HepG2 (cell line): ENCODE measurements around the gene NPDC1. TPM values are rescaled to one million over a fixed set of nuclear protein-coding genes. Genes with fewer than 3 reads are reported as not detected.

Source experiments
- CCAR2 ChIP-seq: fragments of 200-400 bp; formaldehyde crosslinking; optimal IDR thresholded peaks from 2 replicates; pipeline ENCODE3; 2018; ENCODE audit warnings: low read depth, mild to moderate bottlenecking, low read length, moderate library complexity
- CENPT ChIP-seq: sonication (generic); formaldehyde crosslinking; IDR thresholded peaks from 2 replicates; pipeline ENCODE4 v1.8.0; 2022; ENCODE audit warnings: low read depth, mild to moderate bottlenecking, moderate library complexity, missing genetic modification reagents
- ELF4 ChIP-seq: sonication (generic); formaldehyde crosslinking; IDR thresholded peaks from 2 replicates; pipeline ENCODE4 v1.5.0; 2020; ENCODE audit warnings: missing genetic modification reagents, mild to moderate bottlenecking, moderate library complexity, borderline replicate concordance
- EZH2 ChIP-seq: conservative IDR thresholded peaks from 2 replicates; pipeline ENCODE4 v1.6.1; 2012; ENCODE audit warnings: mild to moderate bottlenecking, low read depth, low read length, moderate library complexity
- FOXP1 ChIP-seq, 2 experiments: fragments of 450-650 bp in 1 of 2; IDR thresholded peaks; 2 replicates each; pipeline ENCODE4 v1.6.1; 2017 to 2018; ENCODE audit warnings: antibody characterized with exemption in 1 of 2
- GABPA ChIP-seq, 2 experiments: IDR thresholded peaks; 2 replicates each; pipeline ENCODE4 v1.6.1; 2011 to 2016; ENCODE audit warnings: low read depth in 2 of 2, low read length in 1 of 2, missing biosample characterization in 1 of 2, missing genetic modification characterization in 1 of 2
- KDM4B ChIP-seq: sonication (generic); formaldehyde crosslinking; IDR thresholded peaks from 2 replicates; pipeline ENCODE4 v1.4.0; 2020; ENCODE audit warnings: missing genetic modification reagents
- MAF1 ChIP-seq: sonication (generic); formaldehyde crosslinking; IDR thresholded peaks from 2 replicates; pipeline ENCODE4 v1.5.0; 2020; ENCODE audit warnings: missing genetic modification reagents, borderline replicate concordance
- MAFG ChIP-seq: sonication (generic); formaldehyde crosslinking; IDR thresholded peaks from 2 replicates; pipeline ENCODE4 v1.5.1; 2020; ENCODE audit warnings: mild to moderate bottlenecking, missing genetic modification reagents
- MBNL3 ChIP-seq: fragments of 250-450 bp; sonication (Bioruptor Pico); conservative IDR thresholded peaks from 2 replicates; pipeline ENCODE4 v1.8.0; 2022; ENCODE audit warnings: mild to moderate bottlenecking, inconsistent platforms
- NKX3-1 ChIP-seq: sonication (generic); formaldehyde crosslinking; IDR thresholded peaks from 2 replicates; pipeline ENCODE4 v1.5.0; 2020; ENCODE audit warnings: missing genetic modification reagents
- NR2F6 ChIP-seq, 2 experiments: IDR thresholded peaks; 2 replicates each; pipeline ENCODE4 v1.6.1; 2016; ENCODE audit warnings: antibody characterized with exemption in 1 of 2, mild to moderate bottlenecking in 1 of 2
- PHF8 ChIP-seq: sonication (generic); formaldehyde crosslinking; IDR thresholded peaks from 2 replicates; pipeline ENCODE4 v1.5.0; 2020; ENCODE audit warnings: missing genetic modification reagents
- POLR2AphosphoS5 ChIP-seq: IDR thresholded peaks from 2 replicates; pipeline ENCODE4 v1.6.1; 2012; ENCODE audit warnings: low read depth, low read length
- PPARG ChIP-seq: conservative IDR thresholded peaks from 2 replicates; pipeline ENCODE4 v1.6.1; 2016; ENCODE audit warnings: missing biosample characterization, missing genetic modification reagents
- TAF15 ChIP-seq: fragments of 200-400 bp; formaldehyde crosslinking; IDR thresholded peaks from one replicate; pipeline ENCODE4 v1.6.1; 2018; ENCODE audit warnings: mild to moderate bottlenecking, low read depth, low read length; ENCODE audit not compliant: poor library complexity, severe bottlenecking
- TBX2 ChIP-seq: sonication (generic); formaldehyde crosslinking; IDR thresholded peaks from 2 replicates; pipeline ENCODE4 v1.5.0; 2020; ENCODE audit warnings: missing genetic modification reagents, mild to moderate bottlenecking, borderline replicate concordance
- TCF12 ChIP-seq, 2 experiments: fragments of 450-650 bp in 1 of 2; sonication (generic) in 1 of 2; formaldehyde crosslinking in 1 of 2; IDR thresholded peaks; 2 replicates each; pipeline versions ENCODE4 v1.6.1 to v1.8.0; 2017 to 2022; ENCODE audit warnings: antibody characterized with exemption in 1 of 2, mild to moderate bottlenecking in 1 of 2, missing genetic modification reagents in 1 of 2, moderate library complexity in 1 of 2
- ZBTB1 ChIP-seq: sonication (generic); formaldehyde crosslinking; IDR thresholded peaks from 2 replicates; pipeline ENCODE4 v1.4.0; 2020; ENCODE audit warnings: missing genetic modification reagents, borderline replicate concordance
- ZNF207 ChIP-seq: fragments of 450-650 bp; IDR thresholded peaks from 2 replicates; pipeline ENCODE4 v1.6.1; 2016; ENCODE audit warnings: antibody characterized with exemption, borderline replicate concordance
- ZNF501 ChIP-seq: sonication (generic); formaldehyde crosslinking; IDR thresholded peaks from 2 replicates; pipeline ENCODE4 v1.5.1; 2020; ENCODE audit warnings: mild to moderate bottlenecking, moderate library complexity, missing genetic modification reagents
- ZNF552 ChIP-seq: sonication (generic); formaldehyde crosslinking; IDR thresholded peaks from 2 replicates; pipeline ENCODE4 v1.9.0; 2022; ENCODE audit warnings: missing genetic modification reagents, mild to moderate bottlenecking, borderline replicate concordance
- ZNF678 ChIP-seq: sonication (generic); formaldehyde crosslinking; IDR thresholded peaks from 2 replicates; pipeline ENCODE4 v1.4.0; 2020; ENCODE audit warnings: mild to moderate bottlenecking, missing genetic modification reagents
- ZNF879 ChIP-seq: sonication (generic); formaldehyde crosslinking; IDR thresholded peaks from 2 replicates; pipeline ENCODE4 v1.8.1; 2023; ENCODE audit warnings: missing genetic modification reagents
- polyA plus RNA-seq, 8 experiments: library from polyadenylated mRNA; depleted of rRNA in 3 of 8; stranded (reverse) in 7 of 8; unstranded in 1 of 8; fragments of >200 nt; fragmentation: Illumina TruSeq in 4 of 8; extraction: Trizol in 4 of 8; gene quantifications; 2 replicates each; pipeline versions ENCODE4 v1.2.1 to v1.2.3, GENCODE V29; 2011 to 2016; ENCODE audit warnings: low read depth in 4 of 8, missing spikeins in 1 of 8, mixed read lengths in 1 of 8; ENCODE audit not compliant: insufficient read depth in 1 of 8
- total RNA-seq, 5 experiments: library from RNA; depleted of rRNA; stranded (reverse); fragments of >200 nt; fragmentation: Illumina TruSeq; extraction: Trizol; gene quantifications; 2 replicates each; pipeline ENCODE4 v1.2.3, GENCODE V29; 2016; ENCODE audit warnings: low read depth in 1 of 5
- TF ChIP-seq, protein P1 (sequence below): sonication (generic); formaldehyde crosslinking; IDR thresholded peaks from 2 replicates; pipeline ENCODE4 v1.5.1; 2020; ENCODE audit warnings: missing genetic modification reagents, mild to moderate bottlenecking, borderline replicate concordance
- TF ChIP-seq, protein P2 (sequence below): sonication (generic); formaldehyde crosslinking; conservative IDR thresholded peaks from 2 replicates; pipeline ENCODE4 v1.8.0; 2022; ENCODE audit warnings: mild to moderate bottlenecking, moderate library complexity, missing genetic modification reagents
- TF ChIP-seq, protein P3 (sequence below): sonication (generic); formaldehyde crosslinking; IDR thresholded peaks from 2 replicates; pipeline ENCODE4 v1.5.0; 2020; ENCODE audit warnings: mild to moderate bottlenecking, missing genetic modification reagents

The NPDC1 gene
- total and polyA plus RNA-seq, 2 of the 13 experiments (the other 11 are each of a cell fraction or from before 2014, with no cell fraction given): 0.84 to 5.4 TPM

DNA sequence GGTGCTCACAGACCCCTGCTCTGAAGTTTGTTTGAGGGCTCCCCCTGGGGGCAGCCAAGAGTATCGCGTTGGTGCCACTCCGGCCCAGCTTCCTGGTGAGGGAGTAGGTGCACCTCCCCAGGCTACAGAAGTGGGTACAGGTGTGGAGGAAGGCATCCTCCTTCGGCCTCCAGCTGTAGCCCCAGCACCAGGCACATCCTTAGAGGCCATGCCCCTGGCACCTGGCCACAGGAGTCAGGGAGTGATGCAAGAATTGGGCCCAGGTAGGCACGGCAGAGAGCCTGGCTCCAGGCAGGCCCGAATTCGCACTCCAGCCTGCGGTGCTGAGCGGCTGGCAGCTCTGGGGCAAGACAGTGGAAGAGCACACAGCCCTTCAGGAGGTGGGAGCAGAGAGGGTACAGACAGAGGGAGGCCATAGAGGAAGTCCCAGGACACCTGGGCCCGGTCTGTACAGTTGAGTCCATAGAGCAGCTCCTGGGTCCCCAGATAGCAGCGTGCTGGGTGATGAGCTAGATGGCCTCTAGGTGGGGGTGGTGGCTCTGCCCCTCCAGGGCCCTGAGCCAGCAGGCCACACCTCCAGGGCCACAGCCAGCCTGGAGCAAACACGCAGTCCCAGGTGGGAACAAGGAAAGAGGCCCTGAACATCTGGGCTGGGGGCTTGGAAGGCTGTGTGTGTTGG lies 22.0 kb upstream of the NPDC1 start (continued):
- TF ChIP-seq, protein P1, sequence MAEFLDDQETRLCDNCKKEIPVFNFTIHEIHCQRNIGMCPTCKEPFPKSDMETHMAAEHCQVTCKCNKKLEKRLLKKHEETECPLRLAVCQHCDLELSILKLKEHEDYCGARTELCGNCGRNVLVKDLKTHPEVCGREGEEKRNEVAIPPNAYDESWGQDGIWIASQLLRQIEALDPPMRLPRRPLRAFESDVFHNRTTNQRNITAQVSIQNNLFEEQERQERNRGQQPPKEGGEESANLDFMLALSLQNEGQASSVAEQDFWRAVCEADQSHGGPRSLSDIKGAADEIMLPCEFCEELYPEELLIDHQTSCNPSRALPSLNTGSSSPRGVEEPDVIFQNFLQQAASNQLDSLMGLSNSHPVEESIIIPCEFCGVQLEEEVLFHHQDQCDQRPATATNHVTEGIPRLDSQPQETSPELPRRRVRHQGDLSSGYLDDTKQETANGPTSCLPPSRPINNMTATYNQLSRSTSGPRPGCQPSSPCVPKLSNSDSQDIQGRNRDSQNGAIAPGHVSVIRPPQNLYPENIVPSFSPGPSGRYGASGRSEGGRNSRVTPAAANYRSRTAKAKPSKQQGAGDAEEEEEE (CRISPR knock-in tag): no peak
- TF ChIP-seq ZNF207 (no peak), ZNF552 (no peak), ZBTB1 (CRISPR knock-in tag) (no peak), TAF15 (no peak), EZH2 (no peak), POLR2AphosphoS5 (no peak), TBX2 (peak; percentile 63), NKX3-1 (CRISPR knock-in tag) (no peak), PPARG (CRISPR knock-in tag) (no peak), ZNF501 (CRISPR knock-in tag) (peak; percentile 63; the same call in 1 of the 2 replicates), KDM4B (CRISPR knock-in tag) (no peak), CENPT (no peak), TCF12 (IDR thresholded peaks at IDR 0.05) (no peak), TCF12 (CRISPR knock-in tag; IDR thresholded peaks at IDR 0.05) (no peak), ZNF678 (no peak), MAFG (CRISPR knock-in tag) (no peak), MBNL3 (CRISPR knock-in tag) (no peak), NR2F6 (IDR thresholded peaks at IDR 0.05) (no peak), NR2F6 (CRISPR knock-in tag; IDR thresholded peaks at IDR 0.05) (no peak), ZNF879 (no peak), GABPA (IDR thresholded peaks at IDR 0.05; ENCODE audit: low read depth, low read length) (no peak), GABPA (CRISPR knock-in tag; IDR thresholded peaks at IDR 0.05; ENCODE audit: low read depth) (no peak), CCAR2 (no peak), PHF8 (CRISPR knock-in tag) (no peak), ELF4 (CRISPR knock-in tag) (no peak), MAF1 (CRISPR knock-in tag) (no peak), FOXP1 (IDR thresholded peaks at IDR 0.05) (no peak), FOXP1 (CRISPR knock-in tag; IDR thresholded peaks at IDR 0.05) (no peak)
- TF ChIP-seq, protein P2, sequence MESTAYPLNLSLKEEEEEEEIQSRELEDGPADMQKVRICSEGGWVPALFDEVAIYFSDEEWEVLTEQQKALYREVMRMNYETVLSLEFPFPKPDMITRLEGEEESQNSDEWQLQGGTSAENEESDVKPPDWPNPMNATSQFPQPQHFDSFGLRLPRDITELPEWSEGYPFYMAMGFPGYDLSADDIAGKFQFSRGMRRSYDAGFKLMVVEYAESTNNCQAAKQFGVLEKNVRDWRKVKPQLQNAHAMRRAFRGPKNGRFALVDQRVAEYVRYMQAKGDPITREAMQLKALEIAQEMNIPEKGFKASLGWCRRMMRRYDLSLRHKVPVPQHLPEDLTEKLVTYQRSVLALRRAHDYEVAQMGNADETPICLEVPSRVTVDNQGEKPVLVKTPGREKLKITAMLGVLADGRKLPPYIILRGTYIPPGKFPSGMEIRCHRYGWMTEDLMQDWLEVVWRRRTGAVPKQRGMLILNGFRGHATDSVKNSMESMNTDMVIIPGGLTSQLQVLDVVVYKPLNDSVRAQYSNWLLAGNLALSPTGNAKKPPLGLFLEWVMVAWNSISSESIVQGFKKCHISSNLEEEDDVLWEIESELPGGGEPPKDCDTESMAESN: no peak
- TF ChIP-seq, protein P3, sequence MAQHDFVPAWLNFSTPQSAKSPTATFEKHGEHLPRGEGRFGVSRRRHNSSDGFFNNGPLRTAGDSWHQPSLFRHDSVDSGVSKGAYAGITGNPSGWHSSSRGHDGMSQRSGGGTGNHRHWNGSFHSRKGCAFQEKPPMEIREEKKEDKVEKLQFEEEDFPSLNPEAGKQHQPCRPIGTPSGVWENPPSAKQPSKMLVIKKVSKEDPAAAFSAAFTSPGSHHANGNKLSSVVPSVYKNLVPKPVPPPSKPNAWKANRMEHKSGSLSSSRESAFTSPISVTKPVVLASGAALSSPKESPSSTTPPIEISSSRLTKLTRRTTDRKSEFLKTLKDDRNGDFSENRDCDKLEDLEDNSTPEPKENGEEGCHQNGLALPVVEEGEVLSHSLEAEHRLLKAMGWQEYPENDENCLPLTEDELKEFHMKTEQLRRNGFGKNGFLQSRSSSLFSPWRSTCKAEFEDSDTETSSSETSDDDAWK: no peak
